WTC11 (cell line): ENCODE measurements around the gene MRC1. TPM values are rescaled to one million over a fixed set of nuclear protein-coding genes. Genes with fewer than 3 reads are reported as not detected.

Experiments used
- ATAC-seq: fragments of 200-7000 bp; cut with Tn5 transposase; 2 replicates; pipeline ENCODE4 v1.10.0; 2021; ENCODE audit warnings: mild to moderate bottlenecking, moderate library complexity
- CTCF ChIA-PET: fragments of 300-600 bp; sonication (Branson Sonifier 250); formaldehyde crosslinking; loops from one replicate; lab custom pipeline; 2021; ENCODE audit warnings: antibody characterized with exemption; lab: Charles Lee
- POLR2A ChIA-PET: fragments of 350-600 bp; sonication (Branson Sonifier 250); formaldehyde crosslinking; loops from one replicate; lab custom pipeline; 2021; ENCODE audit warnings: antibody characterized with exemption; lab: Charles Lee
- DNase-seq: peaks from one replicate; pipeline ENCODE4 v3.0.0; 2021; ENCODE audit warnings: low spot score
- H3K27ac Mint-ChIP-seq: 2 replicates; pipeline ENCODE4 v1.8.0; 2021; ENCODE audit warnings: mixed read lengths
- H3K27me3 Mint-ChIP-seq: 2 replicates; pipeline ENCODE4 v1.8.0; 2021; ENCODE audit warnings: low read depth, mild to moderate bottlenecking, moderate library complexity, mixed read lengths
- H3K36me3 Mint-ChIP-seq: 2 replicates; pipeline ENCODE4 v1.8.0; 2021; ENCODE audit warnings: mixed read lengths
- H3K4me1 Mint-ChIP-seq: 2 replicates; pipeline ENCODE4 v1.8.0; 2022; ENCODE audit warnings: mixed read lengths
- H3K4me3 Mint-ChIP-seq: 2 replicates; pipeline ENCODE4 v1.8.0; 2021; ENCODE audit warnings: mild to moderate bottlenecking, moderate library complexity, mixed read lengths
- H3K9me3 Mint-ChIP-seq: 2 replicates; pipeline ENCODE4 v1.8.0; 2021; ENCODE audit warnings: mixed read lengths
- ATF6 ChIP-seq: sonication (generic); formaldehyde crosslinking; IDR thresholded peaks from 2 replicates; pipeline ENCODE4 v1.8.1; 2023; ENCODE audit warnings: mild to moderate bottlenecking, missing genetic modification reagents
- ELF4 ChIP-seq: sonication (generic); formaldehyde crosslinking; IDR thresholded peaks from 2 replicates; pipeline ENCODE4 v1.8.1; 2022; ENCODE audit warnings: low read depth, mild to moderate bottlenecking, moderate library complexity, missing genetic modification reagents
- EMX1 ChIP-seq: fragments of 250-450 bp; sonication (Bioruptor Pico); IDR thresholded peaks from 2 replicates; pipeline ENCODE4 v1.8.0; 2021; ENCODE audit warnings: mild to moderate bottlenecking
- IRF2 ChIP-seq: sonication (generic); formaldehyde crosslinking; IDR thresholded peaks from 2 replicates; pipeline ENCODE4 v1.8.0; 2022; ENCODE audit warnings: low read depth, missing genetic modification reagents, borderline replicate concordance
- JUN ChIP-seq: sonication (generic); formaldehyde crosslinking; IDR thresholded peaks from 2 replicates; pipeline ENCODE4 v1.8.0; 2023; ENCODE audit warnings: mild to moderate bottlenecking, missing genetic modification reagents
- MLX ChIP-seq: sonication (generic); formaldehyde crosslinking; IDR thresholded peaks from 2 replicates; pipeline ENCODE4 v1.8.1; 2023; ENCODE audit warnings: mild to moderate bottlenecking, missing genetic modification reagents, moderate library complexity
- MXD4 ChIP-seq: fragments of 250-450 bp; sonication (Bioruptor Pico); IDR thresholded peaks from 2 replicates; pipeline ENCODE4 v1.8.0; 2021; ENCODE audit warnings: mild to moderate bottlenecking, moderate library complexity, borderline replicate concordance
- NFATC4 ChIP-seq: fragments of 250-450 bp; sonication (Bioruptor Pico); IDR thresholded peaks from 2 replicates; pipeline ENCODE4 v1.9.0; 2021; ENCODE audit warnings: mild to moderate bottlenecking
- NFE2L1 ChIP-seq: sonication (generic); formaldehyde crosslinking; IDR thresholded peaks from 2 replicates; pipeline ENCODE4 v1.8.1; 2023; ENCODE audit warnings: missing genetic modification reagents
- NR2C2 ChIP-seq: sonication (generic); formaldehyde crosslinking; IDR thresholded peaks from 2 replicates; pipeline ENCODE4 v1.8.0; 2022; ENCODE audit warnings: mild to moderate bottlenecking, missing genetic modification reagents
- PRRX2 ChIP-seq: fragments of 250-450 bp; sonication (Bioruptor Pico); IDR thresholded peaks from 2 replicates; pipeline ENCODE4 v1.8.0; 2021; ENCODE audit warnings: mild to moderate bottlenecking
- RELA ChIP-seq: sonication (generic); formaldehyde crosslinking; IDR thresholded peaks from 2 replicates; pipeline ENCODE4 v1.8.1; 2022; ENCODE audit warnings: missing genetic modification reagents, mild to moderate bottlenecking, borderline replicate concordance
- TEAD1 ChIP-seq: sonication (generic); formaldehyde crosslinking; IDR thresholded peaks from 2 replicates; pipeline ENCODE4 v1.8.0; 2022; ENCODE audit warnings: mild to moderate bottlenecking, missing genetic modification reagents
- TP53 ChIP-seq: sonication (generic); formaldehyde crosslinking; IDR thresholded peaks from 2 replicates; pipeline ENCODE4 v1.8.1; 2023; ENCODE audit warnings: mild to moderate bottlenecking, missing genetic modification reagents
- USF2 ChIP-seq: sonication (generic); formaldehyde crosslinking; IDR thresholded peaks from 2 replicates; pipeline ENCODE4 v1.8.1; 2023; ENCODE audit warnings: mild to moderate bottlenecking, missing genetic modification reagents, moderate library complexity
- ZNF532 ChIP-seq: fragments of 250-450 bp; sonication (Bioruptor Pico); IDR thresholded peaks from 2 replicates; pipeline ENCODE4 v1.9.0; 2021; ENCODE audit warnings: mild to moderate bottlenecking, borderline replicate concordance
- ZNF671 ChIP-seq: fragments of 250-450 bp; sonication (Bioruptor Pico); IDR thresholded peaks from 2 replicates; pipeline ENCODE4 v1.8.0; 2021; ENCODE audit warnings: mild to moderate bottlenecking
- total RNA-seq: library from RNA; stranded (reverse); gene quantifications from 3 replicates; pipeline ENCODE4 v1.2.3, GENCODE V29; 2021
- TF ChIP-seq, protein P1 (sequence below): sonication (generic); formaldehyde crosslinking; IDR thresholded peaks from 2 replicates; pipeline ENCODE4 v1.8.0; 2022; ENCODE audit warnings: mild to moderate bottlenecking, missing genetic modification reagents
- TF ChIP-seq, protein P2 (sequence below): fragments of 250-450 bp; sonication (Bioruptor Pico); IDR thresholded peaks from 2 replicates; pipeline ENCODE4 v2.1.2; 2022; ENCODE audit warnings: mild to moderate bottlenecking, moderate library complexity
- TF ChIP-seq, protein P3 (sequence below): fragments of 250-450 bp; sonication (Bioruptor Pico); IDR thresholded peaks from 2 replicates; pipeline ENCODE4 v1.8.0; 2021; ENCODE audit warnings: mild to moderate bottlenecking

MRC1 gene
- total RNA-seq, 1 experiment from 2014 or later: 0.33 TPM

GRCh38 chr10:17771017-17771416, 38.1 kb upstream of the MRC1 start:
- no peak overlapping the region for H3K27ac Mint-ChIP-seq
- H3K27me3 Mint-ChIP-seq: peaks cover 17% of the 10 kb centered on the region
- no peaks in the 10 kb centered on the region for H3K36me3 Mint-ChIP-seq
- no peak overlapping the region for H3K4me3 Mint-ChIP-seq
- H3K4me1 Mint-ChIP-seq: no peaks in the 10 kb centered on the region
- H3K9me3 Mint-ChIP-seq: peaks cover 5% of the 10 kb centered on the region; the same call in 1 of the 2 replicates
- ATAC-seq: no peak
- ChIA-PET CTCF (no interaction called here), POLR2A (no interaction called here)
- no peak for DNase-seq
- TF ChIP-seq NR2C2 (no peak), NFE2L1 (no peak), PRRX2 (CRISPR knock-in tag) (no peak), RELA (CRISPR knock-in tag) (no peak), ZNF532 (no peak), ELF4 (CRISPR knock-in tag) (no peak), ATF6 (CRISPR knock-in tag) (no peak), TEAD1 (CRISPR knock-in tag) (no peak), JUN (no peak), TP53 (CRISPR knock-in tag) (no peak)
- TF ChIP-seq, protein P1, sequence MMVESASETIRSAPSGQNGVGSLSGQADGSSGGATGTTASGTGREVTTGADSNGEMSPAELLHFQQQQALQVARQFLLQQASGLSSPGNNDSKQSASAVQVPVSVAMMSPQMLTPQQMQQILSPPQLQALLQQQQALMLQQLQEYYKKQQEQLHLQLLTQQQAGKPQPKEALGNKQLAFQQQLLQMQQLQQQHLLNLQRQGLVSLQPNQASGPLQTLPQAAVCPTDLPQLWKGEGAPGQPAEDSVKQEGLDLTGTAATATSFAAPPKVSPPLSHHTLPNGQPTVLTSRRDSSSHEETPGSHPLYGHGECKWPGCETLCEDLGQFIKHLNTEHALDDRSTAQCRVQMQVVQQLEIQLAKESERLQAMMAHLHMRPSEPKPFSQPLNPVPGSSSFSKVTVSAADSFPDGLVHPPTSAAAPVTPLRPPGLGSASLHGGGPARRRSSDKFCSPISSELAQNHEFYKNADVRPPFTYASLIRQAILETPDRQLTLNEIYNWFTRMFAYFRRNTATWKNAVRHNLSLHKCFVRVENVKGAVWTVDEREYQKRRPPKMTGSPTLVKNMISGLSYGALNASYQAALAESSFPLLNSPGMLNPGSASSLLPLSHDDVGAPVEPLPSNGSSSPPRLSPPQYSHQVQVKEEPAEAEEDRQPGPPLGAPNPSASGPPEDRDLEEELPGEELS (CRISPR knock-in tag): no peak

- no peak overlapping the region for H3K27ac Mint-ChIP-seq
- TF ChIP-seq IRF2 (CRISPR knock-in tag) (no peak), EMX1 (no peak), MLX (CRISPR knock-in tag) (no peak), ZNF671 (CRISPR knock-in tag) (no peak), USF2 (CRISPR knock-in tag) (no peak), NFATC4 (CRISPR knock-in tag) (no peak), MXD4 (CRISPR knock-in tag) (no peak), NR2C2 (no peak)
- TF ChIP-seq, protein P2, sequence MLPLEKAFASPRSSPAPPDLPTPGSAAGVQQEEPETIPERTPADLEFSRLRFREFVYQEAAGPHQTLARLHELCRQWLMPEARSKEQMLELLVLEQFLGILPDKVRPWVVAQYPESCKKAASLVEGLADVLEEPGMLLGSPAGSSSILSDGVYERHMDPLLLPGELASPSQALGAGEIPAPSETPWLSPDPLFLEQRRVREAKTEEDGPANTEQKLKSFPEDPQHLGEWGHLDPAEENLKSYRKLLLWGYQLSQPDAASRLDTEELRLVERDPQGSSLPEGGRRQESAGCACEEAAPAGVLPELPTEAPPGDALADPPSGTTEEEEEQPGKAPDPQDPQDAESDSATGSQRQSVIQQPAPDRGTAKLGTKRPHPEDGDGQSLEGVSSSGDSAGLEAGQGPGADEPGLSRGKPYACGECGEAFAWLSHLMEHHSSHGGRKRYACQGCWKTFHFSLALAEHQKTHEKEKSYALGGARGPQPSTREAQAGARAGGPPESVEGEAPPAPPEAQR (CRISPR knock-in tag): no peak
- TF ChIP-seq, protein P3, sequence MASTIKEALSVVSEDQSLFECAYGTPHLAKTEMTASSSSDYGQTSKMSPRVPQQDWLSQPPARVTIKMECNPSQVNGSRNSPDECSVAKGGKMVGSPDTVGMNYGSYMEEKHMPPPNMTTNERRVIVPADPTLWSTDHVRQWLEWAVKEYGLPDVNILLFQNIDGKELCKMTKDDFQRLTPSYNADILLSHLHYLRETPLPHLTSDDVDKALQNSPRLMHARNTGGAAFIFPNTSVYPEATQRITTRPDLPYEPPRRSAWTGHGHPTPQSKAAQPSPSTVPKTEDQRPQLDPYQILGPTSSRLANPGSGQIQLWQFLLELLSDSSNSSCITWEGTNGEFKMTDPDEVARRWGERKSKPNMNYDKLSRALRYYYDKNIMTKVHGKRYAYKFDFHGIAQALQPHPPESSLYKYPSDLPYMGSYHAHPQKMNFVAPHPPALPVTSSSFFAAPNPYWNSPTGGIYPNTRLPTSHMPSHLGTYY (CRISPR knock-in tag): no peak
- TF ChIP-seq, protein P1 (CRISPR knock-in tag): no peak
- TF ChIP-seq, all 79 proteins: peak for 0
- no peak overlapping the region for H3K4me3 Mint-ChIP-seq
- H3K36me3 Mint-ChIP-seq: no peaks in the 10 kb centered on the region
- no peaks in the 10 kb centered on the region for H3K4me1 Mint-ChIP-seq
- ChIA-PET POLR2A (no interaction called here), CTCF (interaction anchor here (1.6 kb wide), 1 partner anchor 22 kb away, joined by 5 read pairs; no protein-coding TSS in a partner anchor)
- DNase-seq: no peak
- no peak for ATAC-seq
- H3K27me3 Mint-ChIP-seq: no peaks in the 10 kb centered on the region; the same call in 1 of the 2 replicates
- peaks cover 4% of the 10 kb centered on the region; the same call in 1 of the 2 replicates for H3K9me3 Mint-ChIP-seq
Observed at GRCh38 chr10:17779784-17780183, 29.4 kb upstream of the MRC1 start.
